ENCODE results near the gene ERP27. TPM values are rescaled to one million over a fixed set of nuclear protein-coding genes. Genes with fewer than 3 reads are reported as not detected.

ERP27 gene
- total and polyA plus RNA-seq, 2 of the 8 experiments (the other 6 are each of a cell fraction or from before 2014, with no cell fraction given) = not detected

DNA sequence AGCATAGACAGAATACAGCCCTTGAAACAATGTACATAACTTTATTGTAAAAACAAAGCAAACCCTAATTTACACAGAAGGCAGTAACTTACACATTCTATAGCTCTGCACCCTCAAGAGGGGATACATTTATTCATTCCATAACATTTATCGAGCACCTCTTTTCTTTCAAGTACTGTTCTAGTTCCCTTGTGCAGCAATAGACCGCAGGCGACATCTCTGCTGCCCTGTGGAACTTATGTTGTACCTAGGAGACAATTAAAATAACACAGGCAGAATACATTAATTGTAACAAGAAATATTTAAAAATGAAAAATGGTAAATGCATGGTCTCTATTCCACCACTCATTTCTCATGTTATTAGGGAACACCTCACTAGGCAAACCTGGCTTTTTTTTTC lies 24.5 kb upstream of the ERP27 start (continued):
- TF ChIP-seq, protein P1, sequence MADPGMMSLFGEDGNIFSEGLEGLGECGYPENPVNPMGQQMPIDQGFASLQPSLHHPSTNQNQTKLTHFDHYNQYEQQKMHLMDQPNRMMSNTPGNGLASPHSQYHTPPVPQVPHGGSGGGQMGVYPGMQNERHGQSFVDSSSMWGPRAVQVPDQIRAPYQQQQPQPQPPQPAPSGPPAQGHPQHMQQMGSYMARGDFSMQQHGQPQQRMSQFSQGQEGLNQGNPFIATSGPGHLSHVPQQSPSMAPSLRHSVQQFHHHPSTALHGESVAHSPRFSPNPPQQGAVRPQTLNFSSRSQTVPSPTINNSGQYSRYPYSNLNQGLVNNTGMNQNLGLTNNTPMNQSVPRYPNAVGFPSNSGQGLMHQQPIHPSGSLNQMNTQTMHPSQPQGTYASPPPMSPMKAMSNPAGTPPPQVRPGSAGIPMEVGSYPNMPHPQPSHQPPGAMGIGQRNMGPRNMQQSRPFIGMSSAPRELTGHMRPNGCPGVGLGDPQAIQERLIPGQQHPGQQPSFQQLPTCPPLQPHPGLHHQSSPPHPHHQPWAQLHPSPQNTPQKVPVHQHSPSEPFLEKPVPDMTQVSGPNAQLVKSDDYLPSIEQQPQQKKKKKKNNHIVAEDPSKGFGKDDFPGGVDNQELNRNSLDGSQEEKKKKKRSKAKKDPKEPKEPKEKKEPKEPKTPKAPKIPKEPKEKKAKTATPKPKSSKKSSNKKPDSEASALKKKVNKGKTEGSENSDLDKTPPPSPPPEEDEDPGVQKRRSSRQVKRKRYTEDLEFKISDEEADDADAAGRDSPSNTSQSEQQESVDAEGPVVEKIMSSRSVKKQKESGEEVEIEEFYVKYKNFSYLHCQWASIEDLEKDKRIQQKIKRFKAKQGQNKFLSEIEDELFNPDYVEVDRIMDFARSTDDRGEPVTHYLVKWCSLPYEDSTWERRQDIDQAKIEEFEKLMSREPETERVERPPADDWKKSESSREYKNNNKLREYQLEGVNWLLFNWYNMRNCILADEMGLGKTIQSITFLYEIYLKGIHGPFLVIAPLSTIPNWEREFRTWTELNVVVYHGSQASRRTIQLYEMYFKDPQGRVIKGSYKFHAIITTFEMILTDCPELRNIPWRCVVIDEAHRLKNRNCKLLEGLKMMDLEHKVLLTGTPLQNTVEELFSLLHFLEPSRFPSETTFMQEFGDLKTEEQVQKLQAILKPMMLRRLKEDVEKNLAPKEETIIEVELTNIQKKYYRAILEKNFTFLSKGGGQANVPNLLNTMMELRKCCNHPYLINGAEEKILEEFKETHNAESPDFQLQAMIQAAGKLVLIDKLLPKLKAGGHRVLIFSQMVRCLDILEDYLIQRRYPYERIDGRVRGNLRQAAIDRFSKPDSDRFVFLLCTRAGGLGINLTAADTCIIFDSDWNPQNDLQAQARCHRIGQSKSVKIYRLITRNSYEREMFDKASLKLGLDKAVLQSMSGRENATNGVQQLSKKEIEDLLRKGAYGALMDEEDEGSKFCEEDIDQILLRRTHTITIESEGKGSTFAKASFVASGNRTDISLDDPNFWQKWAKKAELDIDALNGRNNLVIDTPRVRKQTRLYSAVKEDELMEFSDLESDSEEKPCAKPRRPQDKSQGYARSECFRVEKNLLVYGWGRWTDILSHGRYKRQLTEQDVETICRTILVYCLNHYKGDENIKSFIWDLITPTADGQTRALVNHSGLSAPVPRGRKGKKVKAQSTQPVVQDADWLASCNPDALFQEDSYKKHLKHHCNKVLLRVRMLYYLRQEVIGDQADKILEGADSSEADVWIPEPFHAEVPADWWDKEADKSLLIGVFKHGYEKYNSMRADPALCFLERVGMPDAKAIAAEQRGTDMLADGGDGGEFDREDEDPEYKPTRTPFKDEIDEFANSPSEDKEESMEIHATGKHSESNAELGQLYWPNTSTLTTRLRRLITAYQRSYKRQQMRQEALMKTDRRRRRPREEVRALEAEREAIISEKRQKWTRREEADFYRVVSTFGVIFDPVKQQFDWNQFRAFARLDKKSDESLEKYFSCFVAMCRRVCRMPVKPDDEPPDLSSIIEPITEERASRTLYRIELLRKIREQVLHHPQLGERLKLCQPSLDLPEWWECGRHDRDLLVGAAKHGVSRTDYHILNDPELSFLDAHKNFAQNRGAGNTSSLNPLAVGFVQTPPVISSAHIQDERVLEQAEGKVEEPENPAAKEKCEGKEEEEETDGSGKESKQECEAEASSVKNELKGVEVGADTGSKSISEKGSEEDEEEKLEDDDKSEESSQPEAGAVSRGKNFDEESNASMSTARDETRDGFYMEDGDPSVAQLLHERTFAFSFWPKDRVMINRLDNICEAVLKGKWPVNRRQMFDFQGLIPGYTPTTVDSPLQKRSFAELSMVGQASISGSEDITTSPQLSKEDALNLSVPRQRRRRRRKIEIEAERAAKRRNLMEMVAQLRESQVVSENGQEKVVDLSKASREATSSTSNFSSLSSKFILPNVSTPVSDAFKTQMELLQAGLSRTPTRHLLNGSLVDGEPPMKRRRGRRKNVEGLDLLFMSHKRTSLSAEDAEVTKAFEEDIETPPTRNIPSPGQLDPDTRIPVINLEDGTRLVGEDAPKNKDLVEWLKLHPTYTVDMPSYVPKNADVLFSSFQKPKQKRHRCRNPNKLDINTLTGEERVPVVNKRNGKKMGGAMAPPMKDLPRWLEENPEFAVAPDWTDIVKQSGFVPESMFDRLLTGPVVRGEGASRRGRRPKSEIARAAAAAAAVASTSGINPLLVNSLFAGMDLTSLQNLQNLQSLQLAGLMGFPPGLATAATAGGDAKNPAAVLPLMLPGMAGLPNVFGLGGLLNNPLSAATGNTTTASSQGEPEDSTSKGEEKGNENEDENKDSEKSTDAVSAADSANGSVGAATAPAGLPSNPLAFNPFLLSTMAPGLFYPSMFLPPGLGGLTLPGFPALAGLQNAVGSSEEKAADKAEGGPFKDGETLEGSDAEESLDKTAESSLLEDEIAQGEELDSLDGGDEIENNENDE (IDR thresholded peaks at IDR 0.05; ENCODE audit: insufficient replicate concordance, low read length) = no peak
- TF ChIP-seq HDAC6 (IDR thresholded peaks at IDR 0.05; ENCODE audit: low read depth, low read length) (no peak), EGR1 (IDR thresholded peaks at IDR 0.05; ENCODE audit: borderline replicate concordance, low read depth, low read length) (no peak), RAD21 (IDR thresholded peaks at IDR 0.05 in 1 of 2, conservative IDR thresholded peaks at IDR 0.05 in 1 of 2; ENCODE audit: low read depth in 2 of 2, low read length in 2 of 2) (no peak), RNF2 (IDR thresholded peaks at IDR 0.05; ENCODE audit: borderline replicate concordance, low read depth, low read length, missing control alignments, poor library complexity, severe bottlenecking) (no peak), HDAC2 (IDR thresholded peaks at IDR 0.05; ENCODE audit: borderline replicate concordance in 1 of 2, low read depth in 2 of 2, low read length in 2 of 2) (no peak), SP1 (IDR thresholded peaks at IDR 0.05; ENCODE audit: low read depth, low read length) (no peak)

Data from H1 (cell line).